ENCODE measurements around the gene PTPRJ.

The PTPRJ gene

GRCh38 chr11:48055292-48056132 lies 75.2 kb downstream of the PTPRJ start:
- DNase-seq (ENCODE audit: low spot score), result no peak
- no peak for TF ChIP-seq CTCF (IDR thresholded peaks at IDR 0.05; ENCODE audit: extremely low read depth, missing control alignments)

- no peak for DNase-seq (ENCODE audit: low spot score)
- no peak for TF ChIP-seq CTCF (IDR thresholded peaks at IDR 0.05; ENCODE audit: extremely low read depth, missing control alignments)
Observed at GRCh38 chr11:48056325-48057183, 76.2 kb downstream of the PTPRJ start.

DNA sequence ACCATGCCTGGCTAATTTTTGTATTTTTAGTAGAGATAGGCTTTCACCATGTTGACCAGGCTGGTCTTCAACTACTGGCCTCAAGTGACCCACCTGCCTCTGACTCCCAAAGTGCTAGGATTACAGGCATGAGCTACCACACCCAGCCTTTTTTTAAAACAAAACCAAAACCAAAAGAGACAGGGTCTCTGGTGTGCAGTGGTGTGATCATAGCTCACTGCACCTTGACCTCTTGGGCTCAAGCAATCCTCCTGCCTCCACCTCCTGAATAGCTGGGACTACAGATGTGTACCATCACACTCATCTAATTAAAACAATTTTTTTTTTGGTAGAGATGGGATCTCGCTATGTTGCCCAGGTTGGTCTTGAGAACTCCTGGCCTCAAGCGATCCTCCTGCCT lies 77.7 kb downstream of the PTPRJ start:
- DNase-seq (ENCODE audit: low spot score), result no peak
- TF ChIP-seq CTCF (IDR thresholded peaks at IDR 0.05; ENCODE audit: extremely low read depth, missing control alignments), result no peak

DNA sequence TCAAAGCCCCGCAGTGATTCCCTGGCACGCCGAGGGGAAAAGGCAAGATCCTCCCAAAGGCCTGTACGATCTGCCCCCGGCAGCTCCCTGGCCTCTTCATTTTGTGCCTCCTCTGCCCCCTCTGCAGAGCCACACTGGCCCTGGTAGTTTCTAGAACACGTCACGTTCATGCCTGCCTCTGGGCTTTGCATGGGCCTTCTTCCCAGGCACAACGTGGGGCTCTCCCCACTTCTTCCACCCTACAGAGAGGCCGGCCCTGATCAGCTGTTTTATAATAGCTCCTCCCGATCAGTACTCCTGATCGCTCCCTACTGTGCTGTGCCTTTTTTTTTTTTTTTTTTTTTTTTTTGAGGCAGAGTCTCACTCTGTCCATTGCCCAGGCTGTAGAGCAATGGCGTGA lies 78.4 kb downstream of the PTPRJ start:
- TF ChIP-seq CTCF (IDR thresholded peaks at IDR 0.05; ENCODE audit: extremely low read depth, missing control alignments), result no peak
- DNase-seq (ENCODE audit: low spot score), result no peak

- DNase-seq (ENCODE audit: low spot score), result no peak
- TF ChIP-seq CTCF (IDR thresholded peaks at IDR 0.05; ENCODE audit: extremely low read depth, missing control alignments), result no peak
Observed at GRCh38 chr11:48062649-48063048, 82.3 kb downstream of the PTPRJ start.

DNA sequence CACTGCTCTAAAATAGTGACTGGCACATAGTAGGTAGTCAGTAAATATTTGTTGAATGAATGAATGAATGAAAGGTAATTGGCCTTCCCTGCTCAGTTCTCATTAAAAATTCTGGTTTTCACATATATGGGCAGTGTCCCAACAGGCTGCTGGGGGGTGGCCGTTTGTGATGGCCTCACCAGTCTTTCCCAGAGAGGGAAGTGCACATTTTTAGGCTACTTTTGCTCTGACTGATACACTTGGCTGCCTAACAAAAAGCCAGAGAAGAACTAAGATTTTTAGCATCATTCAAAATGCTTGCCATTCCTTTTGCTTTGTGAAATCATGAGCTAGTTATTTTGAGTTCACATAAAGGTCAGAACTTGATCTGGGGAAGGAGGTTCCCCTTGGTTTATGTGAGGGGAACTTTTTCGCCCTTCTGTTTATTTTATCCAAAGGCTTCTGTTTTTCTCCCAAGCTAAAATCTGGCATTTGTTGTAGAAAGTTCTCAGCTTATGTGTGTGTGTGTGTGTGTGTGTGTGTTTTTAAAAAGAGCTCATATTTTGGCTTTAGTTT lies 83.1 kb downstream of the PTPRJ start:
- TF ChIP-seq CTCF (IDR thresholded peaks at IDR 0.05; ENCODE audit: extremely low read depth, missing control alignments), result no peak
- DNase-seq (ENCODE audit: low spot score), result no peak

DNA sequence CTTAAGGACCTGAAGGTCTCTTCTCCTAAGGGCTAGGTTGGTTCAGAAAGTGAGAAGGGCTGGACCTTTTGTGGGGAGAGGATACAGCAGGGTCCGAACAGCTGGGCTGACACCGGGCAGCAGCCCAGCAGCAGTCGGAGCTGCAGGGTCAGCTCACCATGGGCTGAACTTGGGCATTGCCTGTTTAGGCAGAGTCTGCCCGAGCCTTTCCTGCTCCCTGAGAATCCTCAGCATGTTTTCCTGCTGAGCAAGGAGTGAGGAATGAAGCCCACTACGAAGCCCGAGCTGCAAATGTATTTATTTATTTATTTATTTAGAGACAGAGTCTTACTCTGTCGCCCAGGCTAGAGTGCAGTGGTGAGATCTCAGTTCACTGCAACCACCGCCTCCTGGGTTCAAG lies 83.9 kb downstream of the PTPRJ start:
- TF ChIP-seq CTCF (IDR thresholded peaks at IDR 0.05; ENCODE audit: extremely low read depth, missing control alignments), result no peak

More for the DNA sequence above, 83.9 kb downstream of the PTPRJ start:
- no peak for DNase-seq (ENCODE audit: low spot score)
